Measurements from ENCODE around the gene ATG7.

- no peak for TF ChIP-seq RARB (CRISPR knock-in tag; IDR thresholded peaks at IDR 0.05)
- no peak for TF ChIP-seq TOX (CRISPR knock-in tag; IDR thresholded peaks at IDR 0.05; ENCODE audit: borderline replicate concordance)
- no peak for TF ChIP-seq PATZ1 (CRISPR knock-in tag; IDR thresholded peaks at IDR 0.05; ENCODE audit: borderline replicate concordance)
- no peak for TF ChIP-seq ARNTL (CRISPR knock-in tag; IDR thresholded peaks at IDR 0.05; ENCODE audit: borderline replicate concordance, low read depth)
- TF ChIP-seq POU6F1 (CRISPR knock-in tag; IDR thresholded peaks at IDR 0.05; ENCODE audit: borderline replicate concordance, low read depth), result no peak
- TF ChIP-seq CREB5 (CRISPR knock-in tag; IDR thresholded peaks at IDR 0.05; ENCODE audit: low read depth), result no peak
- TF ChIP-seq GLIS3 (CRISPR knock-in tag; IDR thresholded peaks at IDR 0.05), result no peak
- no peak for TF ChIP-seq OSR1 (CRISPR knock-in tag; IDR thresholded peaks at IDR 0.05)
- TF ChIP-seq ZFP30 (CRISPR knock-in tag; IDR thresholded peaks at IDR 0.05), result no peak
- TF ChIP-seq ISL1 (CRISPR knock-in tag; IDR thresholded peaks at IDR 0.05), result no peak
- TF ChIP-seq ZNF70 (CRISPR knock-in tag; IDR thresholded peaks at IDR 0.05), result no peak
- no peak for TF ChIP-seq TCF4 (CRISPR knock-in tag; IDR thresholded peaks at IDR 0.05; ENCODE audit: borderline replicate concordance)
- no peak for TF ChIP-seq ESRRG (CRISPR knock-in tag; IDR thresholded peaks at IDR 0.05)
These were observed 277.5 kb downstream of the ATG7 start for GRCh38 chr3:11549580-11550140.
